ENCODE measurements around the gene DCHS1.

- no peak for TF ChIP-seq POLR2AphosphoS5 (IDR thresholded peaks at IDR 0.05; ENCODE audit: low read depth, low read length)
- no peak for TF ChIP-seq POLR2A (IDR thresholded peaks at IDR 0.05; ENCODE audit: low read depth, low read length)
Measured at GRCh38 chr11:6687876-6688275, 32.3 kb upstream of the DCHS1 start.

Measured in GM12891 (cell line).